ENCODE results near the gene MSH2.

Gene MSH2

DNA sequence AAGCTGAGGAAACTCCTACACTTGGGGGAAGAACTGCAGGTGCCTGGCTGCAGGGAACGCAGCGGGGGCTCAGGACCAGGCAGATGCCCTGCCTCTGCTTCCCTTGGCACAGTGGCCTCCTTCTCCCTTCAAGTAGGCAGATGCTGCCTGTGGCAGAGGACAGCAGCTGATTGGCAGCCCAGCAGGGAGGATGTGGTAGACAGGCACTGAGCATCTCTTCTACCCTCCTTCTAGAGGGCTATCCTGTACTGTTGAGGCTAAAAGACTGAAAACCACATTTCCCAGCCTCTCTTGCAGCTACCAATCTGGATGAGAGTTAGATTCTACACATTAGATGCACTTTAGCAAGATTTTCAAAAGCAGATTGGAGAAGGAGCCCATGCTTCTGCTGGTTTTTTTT is 105.7 kb downstream of the MSH2 start:
- no peak for DNase-seq (ENCODE audit: low spot score)

DNA sequence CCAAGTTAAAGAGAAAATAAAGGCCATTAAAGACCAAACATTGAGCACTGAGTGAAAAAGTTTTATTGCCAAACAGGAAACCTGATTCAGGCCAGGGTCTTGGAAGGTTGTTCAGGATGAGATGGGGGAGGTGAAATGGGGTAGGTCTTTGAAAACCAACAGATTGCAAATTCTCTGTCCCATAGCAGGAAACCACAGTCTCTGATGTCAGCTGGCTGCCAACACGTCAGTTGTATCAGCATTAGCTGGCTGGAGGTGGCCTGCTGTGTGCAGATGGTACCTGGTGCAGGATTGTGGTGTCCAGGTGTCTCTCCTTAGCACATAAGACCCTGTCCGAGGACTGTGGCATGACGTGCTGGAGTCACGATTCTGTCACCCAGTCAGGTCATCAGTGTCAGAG is 106.3 kb downstream of the MSH2 start:
- DNase-seq (ENCODE audit: low spot score): no peak

DNA sequence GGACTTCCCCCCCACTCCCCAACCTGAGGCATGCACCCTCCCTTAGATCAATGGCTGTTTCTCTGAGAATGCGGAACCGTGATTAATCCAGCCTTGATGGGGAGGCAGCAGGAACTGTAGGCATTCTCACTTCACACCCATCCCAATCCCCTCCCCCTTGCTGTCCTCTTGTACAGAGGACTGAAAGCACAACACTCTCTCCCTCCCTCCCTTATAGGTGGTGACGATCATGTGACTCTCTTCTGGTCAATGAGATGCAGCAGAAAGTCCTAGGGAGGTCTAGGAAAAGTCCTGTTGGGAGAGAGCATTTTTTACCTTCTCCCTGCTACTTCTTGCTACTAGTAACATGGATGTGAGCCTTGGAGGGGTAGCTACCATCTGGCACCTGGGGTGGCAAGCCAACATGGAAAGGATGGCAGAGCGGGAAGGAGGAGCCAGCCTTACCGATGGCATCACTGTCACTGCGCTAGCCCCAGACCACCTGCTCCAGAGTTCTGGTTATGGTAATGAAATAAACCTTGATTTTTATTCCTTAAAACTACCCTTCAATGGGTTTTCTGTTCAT is 106.9 kb downstream of the MSH2 start:
- no peak for DNase-seq (ENCODE audit: low spot score)

DNA sequence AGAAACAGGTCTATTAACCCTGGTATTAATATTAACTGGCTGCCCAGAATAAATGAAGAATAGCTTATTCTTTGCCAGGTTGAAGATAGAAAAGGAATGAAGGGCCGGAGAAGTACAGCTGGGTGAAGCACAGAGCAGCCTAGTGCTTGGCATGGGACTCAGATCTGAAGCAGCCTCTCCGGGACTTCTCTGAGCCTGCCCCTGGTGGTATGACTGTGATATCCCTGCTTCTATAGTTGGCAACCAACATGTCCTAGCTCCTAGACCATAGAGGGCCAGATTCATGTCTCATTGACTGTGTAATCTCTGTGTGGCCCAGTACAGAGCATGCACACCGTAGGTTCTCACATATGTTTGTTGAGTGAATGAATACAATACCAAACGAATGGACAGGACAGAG is 107.8 kb downstream of the MSH2 start:
- no peak for DNase-seq (ENCODE audit: low spot score)

DNA sequence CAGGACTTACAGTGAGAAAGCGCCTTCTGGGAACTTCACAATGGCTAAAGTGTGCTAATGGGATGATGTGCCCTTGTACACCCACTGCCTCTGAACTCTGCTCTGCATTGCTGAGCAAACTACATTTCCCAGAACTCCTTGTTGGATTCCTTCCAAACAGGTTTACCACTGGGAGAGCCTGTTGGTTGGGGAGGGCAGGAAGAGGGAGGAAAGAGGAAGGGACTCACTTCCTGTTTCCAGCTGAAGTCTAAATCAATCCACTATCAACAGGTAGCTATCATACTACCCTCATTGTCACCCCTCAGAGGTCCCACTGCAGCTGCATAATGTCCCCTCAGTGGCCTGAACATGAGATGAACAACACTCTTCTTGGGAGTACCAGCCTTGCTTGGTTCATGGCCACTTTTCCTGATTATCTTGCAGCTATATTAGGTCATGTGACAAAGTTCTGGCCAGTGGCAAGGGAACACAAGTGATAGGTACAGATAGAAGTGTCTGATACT is 109.7 kb downstream of the MSH2 start:
- DNase-seq (ENCODE audit: low spot score): no peak

DNA sequence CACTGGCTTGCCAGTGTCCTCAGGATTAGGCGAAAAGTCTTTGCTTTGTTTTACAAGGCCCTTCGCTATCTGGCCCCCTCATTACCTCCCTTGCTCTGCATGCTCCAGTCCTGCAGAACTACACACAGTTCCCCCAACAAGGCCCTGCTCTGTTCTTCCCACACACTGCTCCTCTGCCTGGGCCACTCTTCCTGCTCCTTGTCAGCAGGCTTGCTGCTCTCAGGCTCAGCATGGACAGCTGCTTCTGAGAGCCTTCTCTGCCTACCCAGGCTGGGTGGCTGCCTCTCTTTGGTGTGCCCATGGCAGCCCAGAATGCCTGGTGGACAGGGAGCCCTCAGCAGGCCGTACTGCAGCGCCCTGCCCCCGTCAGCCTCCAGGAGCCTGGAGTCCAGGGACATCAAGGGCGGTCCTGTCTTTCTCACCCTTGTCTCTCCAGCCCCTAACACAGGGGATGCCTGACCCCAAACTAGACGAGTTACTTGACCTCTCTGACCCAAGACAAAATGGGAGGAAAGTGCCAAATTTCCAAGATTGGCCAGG is 111.1 kb downstream of the MSH2 start:
- DNase-seq (ENCODE audit: low spot score): no peak

DNA sequence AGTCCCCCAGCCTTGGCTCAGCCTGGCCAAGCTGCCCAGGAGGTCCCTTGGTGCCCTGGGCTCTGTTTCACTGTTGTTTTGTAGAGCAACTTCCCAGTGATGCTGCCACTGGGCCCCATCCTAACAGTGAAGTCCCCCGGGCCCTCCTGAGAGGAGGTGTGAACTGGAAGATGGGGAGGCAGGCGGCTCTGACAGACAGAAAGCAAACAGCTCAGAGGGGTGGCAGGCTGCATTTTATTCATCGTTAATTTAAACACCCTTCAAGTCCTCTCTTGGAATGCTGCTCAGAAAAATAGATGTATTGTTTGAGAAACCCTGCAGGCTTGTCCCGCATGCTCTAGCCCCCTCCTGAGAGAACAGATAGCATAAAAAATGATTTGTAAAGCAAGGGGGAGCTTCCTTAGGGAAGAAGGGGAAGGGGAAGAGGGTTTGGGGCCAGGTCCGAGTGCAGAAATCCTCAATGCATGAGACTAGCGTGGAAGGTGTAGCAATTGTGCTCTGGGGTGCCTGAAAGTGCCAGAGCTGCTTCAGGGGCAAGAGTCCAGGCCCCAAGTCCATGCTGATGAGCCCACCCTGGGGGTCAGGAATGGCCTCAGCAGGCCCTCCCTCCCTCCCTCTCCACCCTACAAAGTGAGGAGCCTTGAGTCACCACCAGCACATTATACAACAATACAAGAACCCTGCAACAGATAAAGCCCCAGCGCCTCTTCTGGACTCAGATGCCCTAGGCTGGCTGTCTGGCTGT is 113.6 kb downstream of the MSH2 start:
- no peak for DNase-seq (ENCODE audit: low spot score)

DNA sequence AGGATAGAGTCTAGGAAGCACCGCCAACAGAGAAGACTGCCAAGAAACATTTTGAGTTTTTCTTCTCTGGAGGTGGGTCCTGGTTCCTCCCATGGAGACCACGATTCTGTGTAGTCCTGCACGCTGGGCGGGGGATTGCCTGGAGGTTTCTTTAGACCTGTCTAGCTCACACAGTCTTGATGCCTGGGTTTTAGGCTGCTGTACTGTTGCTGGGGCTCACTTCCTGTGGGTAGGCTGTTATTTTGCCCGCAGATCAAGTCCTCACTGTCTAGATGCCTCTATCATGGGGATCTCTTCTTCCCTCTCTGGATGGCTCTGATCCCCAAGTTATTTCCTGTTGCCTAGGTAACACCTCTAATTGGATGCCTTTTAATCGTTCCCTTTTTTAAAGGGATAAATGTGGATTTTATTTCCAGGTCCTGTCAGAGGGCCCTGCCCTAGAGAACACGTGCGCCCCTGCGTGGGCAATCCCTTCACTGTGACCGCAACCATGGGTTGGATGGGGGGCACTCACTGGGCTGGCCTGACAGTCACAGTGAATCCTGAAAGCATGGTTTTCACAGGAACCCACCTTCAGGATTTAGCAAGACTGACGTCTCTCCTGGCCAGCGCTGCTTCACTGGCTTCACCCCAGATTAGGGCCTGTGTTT is 115.7 kb downstream of the MSH2 start:
- DNase-seq (ENCODE audit: low spot score): no peak

DNA sequence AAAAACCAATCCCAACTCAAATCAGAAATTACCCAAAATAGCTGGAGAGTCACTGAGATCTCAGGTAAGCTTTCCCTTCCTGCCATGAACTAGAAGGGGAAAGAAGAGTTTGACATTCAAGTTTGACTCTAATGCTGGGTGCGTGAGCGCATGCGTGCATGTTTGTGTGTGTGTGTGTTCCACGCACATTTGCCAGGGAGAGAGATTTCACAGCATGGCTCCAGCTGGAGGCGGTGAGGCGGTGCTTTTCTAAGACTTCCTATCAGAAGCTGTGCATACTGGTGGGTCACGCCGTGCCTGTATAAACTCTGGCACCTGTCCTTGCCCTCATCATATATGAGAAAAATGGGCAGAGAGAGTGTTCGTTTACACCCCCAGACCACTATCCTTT is 116.2 kb downstream of the MSH2 start:
- DNase-seq (ENCODE audit: low spot score): no peak

DNA sequence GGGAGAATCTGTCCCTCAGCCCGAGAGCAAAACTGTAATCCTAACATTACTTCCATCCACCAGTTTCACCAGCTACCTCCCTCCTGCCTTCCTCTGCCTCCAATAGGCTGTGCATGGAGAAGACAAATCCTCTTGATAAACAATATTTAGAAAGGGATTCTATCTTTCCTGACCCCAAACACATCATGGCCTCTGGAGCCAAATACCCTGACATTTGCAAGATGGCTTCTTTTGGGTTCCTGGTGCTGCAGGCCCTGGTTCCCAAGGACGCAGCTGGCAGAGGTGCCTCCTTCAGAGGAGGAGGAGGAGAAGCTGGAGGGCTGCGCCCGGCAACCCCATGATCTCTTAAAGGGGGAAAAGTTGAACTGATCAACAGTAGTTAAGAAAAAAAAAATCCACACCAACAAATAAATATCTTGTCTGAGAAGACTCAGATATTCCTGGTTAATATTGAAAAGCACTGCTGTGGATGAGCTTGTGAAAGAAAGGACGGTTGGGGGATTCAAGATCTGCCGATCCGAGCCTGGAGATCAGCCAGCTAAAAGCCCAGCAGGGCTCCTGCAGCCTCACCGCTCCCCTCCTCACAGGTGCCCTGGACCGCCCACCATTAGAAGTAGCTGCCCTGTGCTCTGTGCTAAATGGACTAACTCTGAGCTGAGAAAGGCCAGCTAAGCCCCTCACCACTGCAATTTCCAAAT is 116.8 kb downstream of the MSH2 start:
- DNase-seq (ENCODE audit: low spot score): no peak

DNA sequence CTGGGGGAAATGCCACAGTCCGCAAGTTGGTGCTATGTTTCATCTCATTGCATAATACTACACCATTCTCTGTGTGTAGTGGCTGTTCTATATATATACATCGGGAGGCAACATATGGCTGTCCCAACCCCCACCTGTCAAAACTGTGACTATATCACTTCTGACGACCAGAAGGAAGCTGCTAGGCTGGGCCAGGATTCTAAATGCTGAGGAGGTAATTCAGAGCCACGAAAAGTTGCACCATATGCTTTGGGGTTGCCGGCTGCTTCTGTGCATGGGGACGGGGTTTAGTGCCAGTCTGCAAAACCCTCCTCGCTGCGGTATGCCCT is 117.3 kb downstream of the MSH2 start:
- no peak for DNase-seq (ENCODE audit: low spot score)

DNA sequence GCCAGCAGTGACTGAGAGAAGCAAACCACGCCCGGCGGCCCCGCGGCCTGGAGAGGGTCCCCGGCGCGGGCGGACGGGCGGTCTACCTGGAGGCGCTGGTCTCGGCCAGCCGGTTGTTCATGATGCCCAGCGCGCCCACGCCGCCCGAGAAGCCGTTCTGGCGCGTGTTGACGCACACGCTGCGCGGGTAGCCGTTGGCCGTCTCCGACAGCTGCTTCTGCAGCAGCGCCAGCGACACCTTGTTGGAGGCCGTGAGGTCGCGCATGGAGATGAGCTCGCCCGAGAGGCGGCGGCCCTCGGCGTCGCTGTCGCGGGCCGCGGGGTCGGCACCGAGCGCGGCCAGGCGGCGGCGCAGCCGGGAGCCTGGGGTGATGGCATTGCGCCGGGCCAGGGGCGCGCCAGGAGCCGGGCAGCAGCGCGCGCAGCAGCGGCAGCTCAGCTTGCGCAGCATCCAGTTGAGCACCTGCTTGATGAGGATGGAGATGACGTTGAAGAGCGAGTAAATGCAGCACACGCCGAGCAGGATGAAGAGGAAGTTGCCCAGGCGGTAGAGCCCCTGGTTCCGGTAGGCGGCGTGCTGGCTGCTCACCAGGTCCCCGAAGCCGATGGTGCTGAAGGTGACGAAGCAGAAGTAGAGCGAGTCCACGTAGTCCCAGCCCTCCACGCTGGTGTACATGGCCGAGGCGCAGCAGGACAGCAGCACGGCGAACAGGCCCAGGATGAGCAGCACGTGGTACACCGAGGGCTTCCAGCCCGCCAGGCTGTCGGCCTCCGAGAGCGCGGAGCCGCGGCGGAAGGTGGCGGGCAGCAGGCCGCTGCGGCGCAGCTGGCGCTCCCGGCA is 118.1 kb downstream of the MSH2 start:
- peak; percentile 53 for DNase-seq (ENCODE audit: low spot score)

DNA sequence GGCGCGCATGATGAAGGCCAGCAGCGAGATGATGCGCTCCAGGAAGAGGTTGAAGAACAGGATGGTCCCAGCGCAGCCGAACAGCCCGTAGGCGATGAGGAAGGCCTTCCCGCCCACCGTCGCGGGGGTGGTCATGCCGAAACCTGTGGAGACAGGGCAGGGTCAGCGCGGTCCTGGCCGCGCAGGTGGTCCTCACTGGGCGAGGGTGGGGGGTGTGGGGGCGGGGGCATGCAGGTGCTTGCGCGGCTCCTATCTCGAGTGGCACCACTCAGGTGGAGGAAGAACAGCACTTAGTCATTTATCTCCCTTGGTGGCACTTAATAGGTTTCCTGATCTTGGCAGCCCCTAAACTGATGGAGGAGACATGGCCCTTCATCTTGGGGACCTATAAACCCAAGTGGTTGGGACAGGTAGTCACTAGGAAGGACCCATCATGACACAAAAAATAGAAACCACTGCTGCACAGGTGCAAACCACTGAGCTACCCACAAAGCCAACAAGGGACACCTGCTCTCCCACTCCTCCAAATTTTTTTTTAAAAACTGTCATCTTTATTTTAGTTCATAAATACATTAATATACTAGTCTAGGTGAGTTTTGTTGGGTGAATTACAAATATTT is 118.8 kb downstream of the MSH2 start:
- no peak for DNase-seq (ENCODE audit: low spot score)

DNA sequence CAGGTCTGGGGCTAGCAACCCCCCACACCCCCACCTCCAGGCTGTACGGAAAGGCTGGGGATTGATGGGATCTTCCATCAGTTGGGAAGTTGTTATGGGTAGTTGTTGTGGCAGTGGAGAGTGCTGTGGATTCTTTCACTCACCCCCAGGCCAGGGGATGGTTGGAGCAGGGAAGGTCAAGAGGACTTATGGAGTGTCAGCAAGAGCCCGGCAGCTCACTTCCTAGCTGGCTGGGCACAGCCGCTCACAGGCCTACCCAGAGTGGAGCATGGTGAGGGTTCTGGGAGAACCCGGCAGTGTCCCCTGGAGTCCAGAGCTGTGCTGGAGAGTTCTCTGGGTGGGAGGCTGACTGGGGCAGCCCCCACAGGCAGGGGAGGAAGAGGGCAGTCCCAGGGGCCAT is 122.2 kb downstream of the MSH2 start:
- DNase-seq (ENCODE audit: low spot score): no peak

DNA sequence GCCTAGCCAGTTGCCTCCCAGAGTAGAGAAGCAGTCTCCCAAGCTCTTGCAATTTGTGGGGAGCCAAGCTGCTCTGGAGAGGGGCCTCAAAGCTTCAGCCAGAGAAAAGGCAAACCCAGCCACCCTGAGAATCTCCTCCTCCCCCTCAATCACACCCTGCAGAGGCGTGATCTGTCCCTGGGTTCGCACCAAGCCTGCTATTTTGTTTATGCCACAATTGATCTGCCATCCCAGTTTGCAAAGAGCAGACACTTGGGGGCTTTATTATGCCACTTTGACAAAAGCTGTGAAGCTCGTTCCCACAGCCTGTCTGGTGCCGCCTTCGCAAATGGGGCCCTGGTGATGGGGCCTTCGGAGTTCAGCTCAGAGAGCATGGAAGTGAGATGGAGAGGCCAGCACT is 125.5 kb downstream of the MSH2 start:
- DNase-seq (ENCODE audit: low spot score): no peak

DNA sequence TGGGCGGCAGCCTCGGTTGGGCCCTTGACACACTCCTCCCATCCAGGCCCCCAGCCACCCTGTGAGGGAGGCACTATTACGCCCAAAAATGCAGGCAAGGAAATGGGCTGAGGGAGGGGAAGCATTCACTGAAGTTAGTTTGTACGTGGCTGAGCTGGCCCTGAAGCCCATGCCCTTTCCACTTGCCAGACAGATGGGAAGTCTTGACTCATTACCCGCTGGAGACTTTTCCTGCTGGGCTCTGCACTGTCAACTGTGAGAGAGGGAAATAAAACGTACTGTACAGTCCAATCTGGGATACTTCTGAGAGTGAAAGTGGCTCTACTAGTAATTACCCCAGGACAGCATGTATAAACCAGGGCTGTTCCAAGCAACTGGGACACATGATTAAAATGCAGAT is 125.9 kb downstream of the MSH2 start:
- no peak for DNase-seq (ENCODE audit: low spot score)

DNA sequence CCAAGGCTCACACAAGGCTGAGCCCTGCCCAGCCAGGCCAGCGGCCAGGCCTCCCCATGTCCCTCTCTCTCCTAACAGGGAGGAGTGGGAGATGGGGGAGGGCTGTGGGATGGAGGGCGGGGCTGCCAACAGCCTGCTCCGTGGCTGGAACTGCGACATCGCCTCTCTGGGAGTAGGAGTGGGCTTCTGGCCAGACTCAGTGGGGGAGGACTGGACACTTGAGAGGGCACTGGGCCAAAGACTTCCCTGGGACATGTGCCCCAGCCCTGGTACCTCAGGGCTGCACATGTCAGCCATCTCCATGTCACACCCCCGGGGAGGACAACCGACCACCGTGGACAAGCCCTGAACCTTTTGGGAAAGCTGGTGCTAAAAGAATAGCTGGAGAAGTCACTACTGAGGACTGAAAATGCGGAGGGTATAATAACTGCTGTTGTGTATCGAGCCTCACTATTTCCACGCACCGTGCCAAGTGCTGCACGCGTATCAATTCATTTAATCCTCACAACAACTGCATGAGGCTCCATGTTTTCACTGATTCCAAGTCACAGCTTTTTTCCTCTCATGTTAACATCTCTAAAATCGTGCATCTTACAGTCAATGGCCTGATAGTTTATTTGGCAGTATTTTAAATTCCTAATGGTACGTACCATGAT is 127.3 kb downstream of the MSH2 start:
- no peak for DNase-seq (ENCODE audit: low spot score)

DNA sequence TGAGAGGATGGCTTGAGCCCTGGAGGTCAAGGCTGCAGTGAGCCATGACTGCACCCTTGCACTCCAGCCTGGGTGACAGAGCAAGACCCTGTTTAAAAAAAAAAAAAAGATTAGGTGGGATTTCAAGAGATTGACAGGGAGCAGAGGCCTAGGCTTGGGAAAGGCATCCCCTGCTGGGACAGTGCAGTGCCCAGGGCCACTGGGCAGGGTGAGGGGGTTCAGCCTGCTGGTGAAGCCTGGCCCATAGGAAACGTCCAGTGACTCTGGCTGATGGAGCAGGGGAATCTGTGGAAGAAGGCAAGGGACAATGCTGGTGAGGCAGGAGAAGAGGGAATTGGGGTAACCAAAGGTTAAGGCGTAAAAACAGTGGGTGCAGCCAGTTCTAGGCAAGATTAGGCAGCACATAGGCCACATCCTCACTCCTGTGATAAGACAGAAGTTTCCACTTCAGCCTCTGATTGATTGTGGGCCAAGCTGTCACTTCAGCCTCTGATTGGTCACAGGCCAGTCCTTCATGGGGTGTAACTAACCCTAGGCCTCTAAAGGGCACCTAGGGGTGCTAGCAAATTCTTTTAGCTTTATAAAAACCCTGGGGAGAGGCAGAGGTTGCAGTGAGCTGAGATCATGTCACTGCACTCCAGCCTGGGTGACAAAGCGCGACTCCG is 128.6 kb downstream of the MSH2 start:
- DNase-seq (ENCODE audit: low spot score): no peak

Measured in ecto neural progenitor cell (in vitro differentiated cells).